GM18951 (cell line): Measurements from ENCODE around the gene VEPH1.

ENCODE experiments used
- POLR2A ChIP-seq: IDR thresholded peaks from 4 replicates; pipeline ENCODE4 v1.6.1; 2011; ENCODE audit warnings: mild to moderate bottlenecking; ENCODE audit not compliant: insufficient read length, insufficient read depth; ENCODE audit errors: extremely low read depth
- in situ Hi-C: fragments of 300-500 bp; cut with MboI; formaldehyde crosslinking; loops from one replicate; pipeline ENCODE4 v1.12.0; 2022; ENCODE audit warnings: low sequenced_read_pairs, mixed read lengths, inconsistent platforms; ENCODE audit not compliant: unreplicated experiment

The VEPH1 gene

GRCh38 chr3:157502916-157503595 is at the start of gene VEPH1:
Gene VEPH1 (minus strand): TSS chr3:157503416. CDS start chr3:157495349, 8,067 bp downstream.
- TF ChIP-seq POLR2A: no peak
- in situ Hi-C loops: no loop called here

- in situ Hi-C loops: no loop called here
- no peak for TF ChIP-seq POLR2A
These were observed 48.7 kb upstream of the VEPH1 start for GRCh38 chr3:157551961-157552360.

- no peak for TF ChIP-seq POLR2A
- in situ Hi-C loops: no loop called here
These were observed 46.3 kb upstream of the VEPH1 start for GRCh38 chr3:157549498-157549897.

GRCh38 chr3:157544501-157545130 is 41.4 kb upstream of the VEPH1 start:
- no peak for TF ChIP-seq POLR2A
- in situ Hi-C loops: no loop called here

- TF ChIP-seq POLR2A: no peak
- in situ Hi-C loops: no loop called here
These were observed 40.4 kb upstream of the VEPH1 start for GRCh38 chr3:157543501-157544035.

GRCh38 chr3:157542711-157543500 is 39.7 kb upstream of the VEPH1 start:
- in situ Hi-C loops: no loop called here
- TF ChIP-seq POLR2A: no peak

GRCh38 chr3:157541506-157542236 is 38.5 kb upstream of the VEPH1 start:
- in situ Hi-C loops: no loop called here
- TF ChIP-seq POLR2A: no peak

- in situ Hi-C loops: no loop called here
- TF ChIP-seq POLR2A: no peak
These were observed 37.4 kb upstream of the VEPH1 start for GRCh38 chr3:157540656-157541055.

GRCh38 chr3:157535667-157536066 is 32.5 kb upstream of the VEPH1 start:
- in situ Hi-C loops: no loop called here
- TF ChIP-seq POLR2A: no peak

GRCh38 chr3:157534725-157535161 is 31.5 kb upstream of the VEPH1 start:
- in situ Hi-C loops: no loop called here
- TF ChIP-seq POLR2A: no peak

GRCh38 chr3:157533298-157534070 is 30.3 kb upstream of the VEPH1 start:
- TF ChIP-seq POLR2A: no peak
- in situ Hi-C loops: no loop called here
